IPS-18c (cell line): ENCODE results near the gene SORL1-AS1.

Experiments
- H3K4me3 ChIP-seq: 2 replicates; pipeline ENCODE4 v1.7.0; 2013; ENCODE audit warnings: low read depth, mild to moderate bottlenecking, low read length, moderate library complexity; ENCODE audit not compliant: insufficient read depth
- H3K9me3 ChIP-seq: one replicate; pipeline ENCODE4 v1.6.1; 2013; ENCODE audit warnings: mild to moderate bottlenecking, low read length, moderate library complexity; ENCODE audit not compliant: control insufficient read depth, insufficient read depth

Gene SORL1-AS1

GRCh38 chr11:121478895-121479697, 26.3 kb upstream of the SORL1-AS1 start:
- H3K4me3 ChIP-seq: peak overlapping the region; percentile 32; the same call in 1 of the 2 replicates

DNA sequence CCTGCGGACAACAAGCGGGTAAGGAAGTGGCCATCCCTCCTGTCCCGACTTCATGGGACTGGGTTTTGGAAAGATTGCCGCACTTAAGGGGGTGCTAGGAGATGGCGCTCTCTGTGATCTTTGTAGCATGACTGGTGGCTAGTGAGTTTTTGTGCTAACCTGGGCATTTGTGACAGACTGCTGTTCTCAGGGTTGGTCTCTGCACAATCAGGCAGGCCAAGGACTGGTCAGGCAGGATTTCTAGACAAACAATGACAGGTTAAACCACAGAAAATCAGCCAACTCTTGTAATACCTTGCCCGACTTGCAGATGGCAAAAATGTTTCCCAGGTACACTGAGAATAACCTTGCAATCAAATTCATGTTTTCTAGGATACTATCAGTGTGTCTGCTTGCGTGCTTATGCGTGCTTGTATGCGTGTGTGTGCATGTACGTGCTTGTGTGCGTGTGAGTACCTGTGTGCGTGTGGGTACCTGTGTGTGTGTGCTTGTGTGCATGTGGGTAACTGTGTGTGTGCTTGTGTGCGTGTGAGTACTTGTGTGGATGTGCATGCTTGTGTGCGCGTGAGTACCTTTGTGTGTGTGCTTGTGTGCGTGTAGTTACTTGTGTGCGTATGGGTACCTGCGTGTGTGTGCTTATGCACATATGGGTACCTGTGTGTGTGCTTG, 25.6 kb upstream of the SORL1-AS1 start:
- Histone ChIP-seq H3K9me3 (no peaks in the 10 kb centered on the region), H3K4me3 (peak overlapping the region; percentile 32; the same call in 1 of the 2 replicates)

More at GRCh38 chr11:121478895-121479697, 26.3 kb upstream of the SORL1-AS1 start:
- H3K9me3 ChIP-seq: no peaks in the 10 kb centered on the region

GRCh38 chr11:121476379-121477032, 23.7 kb upstream of the SORL1-AS1 start:
- no peaks in the 10 kb centered on the region for H3K9me3 ChIP-seq

DNA sequence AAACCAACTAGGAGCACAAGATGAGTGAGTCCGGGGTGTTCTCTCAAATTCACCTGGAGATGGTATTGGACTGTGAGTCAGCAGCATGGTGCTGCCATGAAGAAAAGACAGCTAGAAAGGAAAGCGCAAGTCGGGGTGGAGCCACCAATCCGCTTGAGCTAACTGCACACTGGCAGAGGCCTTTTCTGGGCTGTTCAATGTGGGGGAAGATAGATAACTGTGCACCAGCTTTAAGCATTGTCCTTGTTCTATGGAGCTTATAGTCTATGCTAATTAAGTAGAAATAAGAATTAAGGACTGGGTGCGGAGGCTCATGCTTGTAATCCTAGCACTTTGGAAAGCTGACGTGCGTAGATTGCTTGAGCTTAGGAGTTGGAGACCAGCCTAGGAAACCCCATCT, 21.9 kb upstream of the SORL1-AS1 start:
- Histone ChIP-seq H3K9me3 (no peaks in the 10 kb centered on the region), H3K4me3 (no peak overlapping the region)

More at GRCh38 chr11:121476379-121477032, 23.7 kb upstream of the SORL1-AS1 start:
- no peak overlapping the region for H3K4me3 ChIP-seq

GRCh38 chr11:121473064-121473777, 20.5 kb upstream of the SORL1-AS1 start:
- Histone ChIP-seq H3K9me3 (no peaks in the 10 kb centered on the region), H3K4me3 (no peak overlapping the region)

GRCh38 chr11:121472312-121472711, 19.5 kb upstream of the SORL1-AS1 start:
- Histone ChIP-seq H3K9me3 (no peaks in the 10 kb centered on the region), H3K4me3 (no peak overlapping the region)

DNA sequence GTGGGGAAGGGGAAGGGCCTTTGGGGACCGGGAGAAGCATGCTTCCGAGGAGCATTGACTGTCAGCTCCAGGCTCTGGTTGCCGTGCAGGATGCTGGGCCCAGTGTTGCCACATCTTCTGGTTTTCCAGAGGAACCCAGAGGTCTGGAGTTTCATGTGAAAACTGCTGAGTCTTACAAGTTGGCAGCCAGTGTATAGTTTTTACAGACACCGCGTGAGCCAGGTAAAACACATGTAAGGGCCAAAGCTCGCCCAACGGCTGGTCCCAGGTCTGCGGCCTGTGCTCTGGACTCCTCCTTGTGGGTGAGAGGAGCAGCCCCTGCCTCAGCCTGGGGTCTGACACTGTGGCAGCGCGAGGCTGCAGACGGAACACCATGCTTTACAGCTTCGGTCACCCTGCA, 18.4 kb upstream of the SORL1-AS1 start:
- H3K9me3 ChIP-seq: no peaks in the 10 kb centered on the region
- no peak overlapping the region for H3K4me3 ChIP-seq

GRCh38 chr11:121469910-121470309, 17.1 kb upstream of the SORL1-AS1 start:
- H3K4me3 ChIP-seq: no peak overlapping the region
- H3K9me3 ChIP-seq: no peaks in the 10 kb centered on the region

- Histone ChIP-seq H3K9me3 (no peaks in the 10 kb centered on the region), H3K4me3 (no peak overlapping the region)
Measured at GRCh38 chr11:121467965-121468364, 15.2 kb upstream of the SORL1-AS1 start.

DNA sequence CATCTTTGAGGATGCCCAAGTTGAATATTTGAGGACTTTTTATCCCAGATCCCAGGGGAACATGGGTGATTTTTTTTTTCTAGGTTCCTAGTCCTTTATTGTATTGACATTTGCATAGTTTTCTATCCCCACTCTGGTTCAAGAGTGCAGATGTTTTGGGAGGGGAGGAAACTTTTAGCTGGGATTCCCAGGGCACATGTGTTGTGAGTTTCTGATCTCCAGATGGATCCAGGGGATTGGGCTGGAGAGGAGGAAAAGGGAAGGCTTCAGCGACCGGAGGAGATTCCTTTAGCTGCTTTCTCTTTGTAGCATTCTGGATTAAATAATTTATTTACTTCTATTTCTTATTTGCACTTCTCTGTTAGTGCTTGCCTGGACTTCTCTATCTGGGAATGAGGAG, 14.7 kb upstream of the SORL1-AS1 start:
- Histone ChIP-seq H3K4me3 (no peak overlapping the region), H3K9me3 (no peaks in the 10 kb centered on the region)

GRCh38 chr11:121466063-121466794, 13.5 kb upstream of the SORL1-AS1 start:
- Histone ChIP-seq H3K4me3 (peak overlapping the region; percentile 15; the same call in 1 of the 2 replicates), H3K9me3 (no peaks in the 10 kb centered on the region)

DNA sequence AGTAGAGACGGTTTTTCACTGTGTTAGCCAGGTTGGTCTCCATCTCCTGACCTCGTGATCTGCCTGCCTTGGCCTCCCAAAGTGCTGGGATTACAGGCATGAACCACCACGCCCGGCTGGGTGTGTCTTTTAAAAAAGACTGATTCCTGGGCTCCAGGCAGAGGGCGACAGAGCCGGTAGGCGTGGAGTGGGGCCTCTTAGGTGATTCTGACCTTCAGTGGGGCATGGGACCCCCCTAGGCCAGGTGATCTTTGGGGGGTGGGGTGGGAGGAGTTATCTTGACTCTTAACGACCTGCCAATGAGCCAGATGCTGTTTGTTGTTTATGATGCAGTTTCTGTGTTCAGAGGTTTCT, 12.9 kb upstream of the SORL1-AS1 start:
- no peaks in the 10 kb centered on the region for H3K9me3 ChIP-seq
- H3K4me3 ChIP-seq: no peak overlapping the region

DNA sequence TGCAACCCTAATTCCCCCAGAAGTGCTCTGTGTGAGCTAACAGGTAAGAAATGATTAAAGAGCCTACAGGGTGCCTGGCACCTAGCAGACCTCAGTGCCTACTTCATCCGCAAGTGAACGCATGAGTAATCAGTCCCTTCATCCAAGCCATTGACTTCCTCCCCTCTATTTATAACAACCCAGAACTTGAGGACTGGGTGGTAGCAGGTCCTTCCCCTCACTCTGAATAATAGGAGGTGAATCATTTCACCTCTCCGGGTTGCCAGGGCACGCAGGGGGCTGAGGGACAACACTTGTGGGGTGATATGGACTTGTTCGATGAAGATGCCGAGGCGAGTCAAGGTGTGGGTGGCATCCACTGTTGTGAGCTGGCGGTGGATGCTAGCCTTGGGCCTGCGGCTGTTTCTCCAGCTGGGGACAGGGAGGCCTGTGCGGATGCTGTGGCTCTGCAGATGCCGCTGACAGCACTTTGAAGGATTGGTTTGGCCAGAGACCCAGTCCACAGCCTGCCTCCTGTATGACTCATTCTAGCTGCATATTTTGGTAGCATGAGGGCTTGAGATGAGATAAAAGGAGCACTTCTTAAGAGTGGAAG, 11.7 kb upstream of the SORL1-AS1 start:
- H3K4me3 ChIP-seq: no peak overlapping the region
- H3K9me3 ChIP-seq: no peaks in the 10 kb centered on the region

- no peaks in the 10 kb centered on the region for H3K9me3 ChIP-seq
- H3K4me3 ChIP-seq: no peak overlapping the region
Measured at GRCh38 chr11:121463689-121464335, 11.0 kb upstream of the SORL1-AS1 start.

DNA sequence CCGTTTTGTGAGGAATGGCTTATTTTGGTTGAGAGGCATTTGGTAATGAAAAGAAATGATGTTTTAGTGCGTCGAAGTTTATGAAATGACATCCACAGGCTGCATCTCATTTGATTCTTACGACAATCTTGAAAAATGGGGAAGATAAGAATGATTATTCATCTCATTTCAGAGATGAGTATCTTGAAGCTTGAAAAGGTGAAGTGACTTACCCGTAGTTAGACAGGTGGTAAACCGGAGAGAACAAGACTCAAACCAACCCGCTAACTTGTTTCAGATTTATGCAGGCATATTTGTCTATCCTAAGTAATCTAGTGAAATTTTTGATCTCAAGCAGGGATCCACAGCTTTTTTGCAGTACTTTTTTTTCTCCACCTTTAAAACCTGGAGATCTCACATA, 9.1 kb upstream of the SORL1-AS1 start:
- H3K9me3 ChIP-seq: no peaks in the 10 kb centered on the region
- no peak overlapping the region for H3K4me3 ChIP-seq

DNA sequence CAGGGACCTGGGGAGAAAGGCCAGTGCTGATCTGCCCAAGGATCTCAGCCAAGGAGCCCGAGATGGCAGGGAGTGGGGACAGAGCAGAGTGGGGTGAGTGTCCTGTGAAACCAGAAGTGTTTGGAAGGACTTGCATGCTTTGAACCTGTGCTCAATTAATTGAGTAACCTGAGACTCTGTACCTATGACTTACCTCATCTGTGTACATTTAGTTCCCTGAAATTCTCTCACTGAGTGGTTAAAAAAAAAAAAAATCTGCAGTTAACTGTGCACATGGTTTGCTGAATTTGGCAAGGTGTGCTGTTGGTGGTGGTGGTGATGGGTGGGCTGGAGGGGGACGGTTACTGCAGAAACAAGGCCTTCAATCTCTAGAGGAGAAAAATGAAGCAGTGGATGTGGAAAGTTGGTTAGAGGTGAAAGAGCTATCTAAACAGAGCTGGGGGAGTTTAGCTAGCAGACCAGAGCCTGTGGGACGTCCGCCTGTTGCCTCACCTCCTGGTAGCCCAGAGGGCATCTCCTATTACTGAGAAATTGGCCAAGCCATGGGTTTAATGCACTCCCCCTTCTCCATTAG, 8.3 kb upstream of the SORL1-AS1 start:
- Histone ChIP-seq H3K9me3 (no peaks in the 10 kb centered on the region), H3K4me3 (no peak overlapping the region)
